ENCODE results near the gene EML2. TPM values are rescaled to one million over a fixed set of nuclear protein-coding genes. Genes with fewer than 3 reads are reported as not detected.
"Not testable (repeated sequence)": the region's sequence is repeated elsewhere in the genome, so short reads cannot be mapped to it uniquely, and the experiment has no call there.

The EML2 gene
- 105 and 110 TPM in 2 replicates for total RNA-seq

DNA sequence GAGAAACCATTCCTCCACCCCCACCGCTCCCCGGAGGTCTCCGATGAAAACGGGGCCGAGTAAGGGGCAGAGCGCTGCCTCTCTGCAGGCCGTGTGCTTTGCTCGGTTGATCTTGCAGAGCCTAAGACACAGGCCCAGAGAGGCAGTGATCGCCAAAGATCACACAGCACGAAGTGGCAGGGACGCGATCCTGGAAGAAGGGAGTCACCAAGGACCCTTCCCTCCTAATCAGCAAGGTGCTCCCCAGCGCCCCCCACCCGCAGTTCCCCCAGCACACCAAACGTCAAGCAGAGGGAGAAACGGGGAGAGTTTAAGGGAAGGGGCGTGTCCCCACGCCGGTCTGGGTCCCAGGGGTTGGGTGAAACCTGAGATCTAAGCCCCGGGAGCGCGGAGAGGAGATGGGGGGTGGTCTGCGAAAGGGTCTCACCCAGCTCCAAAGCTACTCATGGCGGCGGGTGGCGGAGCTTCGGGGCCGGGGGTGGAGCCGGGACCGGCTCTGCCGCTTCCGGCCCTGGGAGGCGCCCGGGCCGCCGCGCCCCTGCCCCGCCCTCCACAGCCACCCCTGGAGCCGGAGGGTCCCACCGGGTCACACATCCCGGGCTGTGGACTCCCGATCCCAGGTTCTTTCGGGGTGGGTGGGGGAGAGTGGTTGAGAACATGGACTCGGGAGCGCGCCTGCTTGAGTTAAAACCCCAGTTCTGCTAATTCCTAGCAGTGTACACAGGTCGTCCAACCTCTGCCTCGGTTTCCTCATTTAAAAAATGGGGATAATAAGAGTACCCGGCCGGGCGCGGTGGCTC lies at the start of gene EML2:
EML2 (minus strand) TSS at position 468 of the 800 bp plus-strand sequence; CDS start at position 447, 21 bp downstream.
- intact Hi-C loops (cut with micrococcal nuclease) = loop anchor here (2.0 kb wide), 1 partner anchor 22 kb away; no protein-coding TSS in a partner anchor

DNA sequence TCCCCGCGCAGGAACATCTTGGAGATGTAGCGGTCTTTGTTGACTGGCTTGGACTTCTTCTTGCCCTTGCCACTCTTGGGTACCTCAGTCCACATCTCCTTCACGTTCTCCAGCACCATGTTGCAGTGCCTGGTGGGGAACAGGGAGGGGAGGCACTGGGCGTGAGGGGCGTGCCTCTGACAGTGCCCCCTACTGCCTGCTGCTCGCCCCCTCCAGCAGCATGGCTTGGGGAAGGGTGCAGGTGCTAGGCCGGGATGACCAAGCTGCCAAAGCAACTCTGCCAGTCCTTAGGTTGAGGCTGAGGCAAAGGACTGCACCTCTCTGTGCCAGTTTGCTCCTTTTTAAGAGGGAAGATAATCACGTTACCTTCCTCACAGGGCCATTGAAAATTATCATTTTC lies 48.4 kb upstream of the EML2 start:
- intact Hi-C loops (cut with micrococcal nuclease) = no loop called here

DNA sequence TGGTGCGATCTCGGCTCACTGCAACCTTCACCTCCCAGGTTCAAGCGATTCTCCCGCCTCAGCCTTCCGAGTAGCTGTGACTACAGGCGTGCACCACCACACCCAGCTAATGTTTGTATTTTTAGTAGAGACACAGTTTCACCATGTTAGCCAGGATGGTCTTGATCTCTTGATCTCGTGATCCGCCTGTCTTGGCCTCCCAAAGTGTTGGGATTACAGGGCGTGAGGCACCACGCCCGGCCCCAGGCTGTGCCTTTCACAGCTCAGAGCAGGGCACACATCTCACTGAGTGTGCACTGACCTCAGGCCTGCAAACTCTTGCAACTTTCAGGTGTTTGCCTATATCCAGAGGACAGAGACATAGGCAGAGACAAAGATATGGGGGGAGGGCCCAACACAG lies 45.8 kb upstream of the EML2 start:
- intact Hi-C loops (cut with micrococcal nuclease) = not testable (repeated sequence)

DNA sequence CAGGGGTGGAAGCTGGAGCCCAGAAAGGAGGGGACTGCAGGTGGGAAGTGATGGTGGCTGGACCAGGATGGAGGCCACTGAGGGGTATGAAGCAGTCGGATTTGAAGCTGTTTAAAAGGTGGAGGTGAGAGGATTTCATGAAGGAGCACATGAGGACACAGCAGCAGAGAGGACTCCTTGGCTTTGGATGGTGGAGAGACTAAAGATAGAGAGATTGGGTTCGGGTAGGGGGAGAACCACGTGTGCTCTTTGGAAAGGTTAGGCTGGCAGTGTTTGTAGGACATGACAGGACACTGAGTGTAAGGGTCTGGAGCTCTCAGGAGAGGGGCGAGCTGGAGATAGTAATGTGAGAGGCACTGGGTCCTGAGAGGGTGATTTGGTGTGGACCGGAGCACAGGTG lies 43.7 kb upstream of the EML2 start:
- intact Hi-C loops (cut with micrococcal nuclease) = loop anchor here (5.0 kb wide), 1 partner anchor 41 kb away; no protein-coding TSS in a partner anchor

- intact Hi-C loops (cut with micrococcal nuclease) = loop anchor here (5.0 kb wide), 1 partner anchor 40 kb away; no protein-coding TSS in a partner anchor
Measured at GRCh38 chr19:45682117-45682516, 42.9 kb upstream of the EML2 start.

DNA sequence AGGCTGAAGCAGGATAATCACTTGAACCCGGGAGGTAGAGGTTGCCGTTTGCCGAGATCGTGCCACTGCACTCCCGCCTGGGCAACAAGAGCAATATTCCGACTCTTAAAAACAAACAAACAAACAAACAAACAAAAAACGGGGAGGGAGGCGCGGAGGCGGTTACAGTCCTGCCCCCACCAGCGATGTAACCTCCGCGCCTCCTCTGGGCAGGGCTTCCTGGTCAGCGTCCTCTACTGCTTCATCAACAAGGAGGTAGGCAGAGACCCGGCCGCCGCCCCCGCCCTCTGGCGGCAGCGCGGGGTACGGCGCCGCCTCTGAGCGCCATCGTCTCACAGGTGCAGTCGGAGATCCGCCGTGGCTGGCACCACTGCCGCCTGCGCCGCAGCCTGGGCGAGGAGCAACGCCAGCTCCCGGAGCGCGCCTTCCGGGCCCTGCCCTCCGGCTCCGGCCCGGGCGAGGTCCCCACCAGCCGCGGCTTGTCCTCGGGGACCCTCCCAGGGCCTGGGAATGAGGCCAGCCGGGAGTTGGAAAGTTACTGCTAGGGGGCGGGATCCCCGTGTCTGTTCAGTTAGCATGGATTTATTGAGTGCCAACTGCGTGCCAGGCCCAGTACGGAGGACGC lies 42.3 kb upstream of the EML2 start:
- intact Hi-C loops (cut with micrococcal nuclease) = loop anchor here (1.0 to 5.0 kb wide), 3 partner anchors 11 to 74 kb away; partner anchors contain the start of gene QPCTL

- intact Hi-C loops (cut with micrococcal nuclease) = no loop called here
Measured at GRCh38 chr19:45677351-45678230, 38.4 kb upstream of the EML2 start.

DNA sequence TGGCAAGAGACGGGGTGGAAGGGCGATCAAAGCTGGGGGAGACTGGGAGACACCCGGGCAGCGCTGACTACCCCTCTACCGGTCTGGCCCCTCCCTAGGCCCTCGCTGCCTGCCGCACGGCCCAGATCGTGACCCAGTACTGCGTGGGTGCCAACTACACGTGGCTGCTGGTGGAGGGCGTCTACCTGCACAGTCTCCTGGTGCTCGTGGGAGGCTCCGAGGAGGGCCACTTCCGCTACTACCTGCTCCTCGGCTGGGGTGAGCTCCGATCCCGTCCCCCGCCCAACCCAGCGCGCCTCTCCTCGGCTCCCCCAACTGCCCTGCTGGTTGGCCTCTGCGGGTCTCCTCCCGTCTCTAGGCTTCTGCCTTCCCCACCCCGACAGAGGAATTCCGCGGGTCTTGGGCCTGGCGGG lies 37.7 kb upstream of the EML2 start:
- intact Hi-C loops (cut with micrococcal nuclease) = no loop called here

DNA sequence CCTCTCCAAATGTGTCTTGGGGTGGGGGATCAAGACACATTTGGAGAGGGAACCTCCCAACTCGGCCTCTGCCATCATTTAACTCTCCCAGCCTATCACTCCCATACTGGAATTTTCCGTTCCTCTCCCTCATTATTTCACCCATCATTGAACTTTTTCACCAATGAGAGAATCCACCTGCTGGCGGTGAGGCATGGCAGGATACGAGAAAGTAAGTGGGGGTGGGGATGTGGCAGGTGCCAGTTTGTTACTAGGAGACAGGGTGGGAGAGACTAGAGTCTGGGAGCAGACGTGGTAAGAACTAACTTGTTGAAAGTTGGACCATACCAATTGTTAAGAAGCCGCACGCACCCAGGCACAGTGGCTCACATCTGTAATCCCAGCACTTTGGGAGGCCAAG lies 35.7 kb upstream of the EML2 start:
- intact Hi-C loops (cut with micrococcal nuclease) = no loop called here

DNA sequence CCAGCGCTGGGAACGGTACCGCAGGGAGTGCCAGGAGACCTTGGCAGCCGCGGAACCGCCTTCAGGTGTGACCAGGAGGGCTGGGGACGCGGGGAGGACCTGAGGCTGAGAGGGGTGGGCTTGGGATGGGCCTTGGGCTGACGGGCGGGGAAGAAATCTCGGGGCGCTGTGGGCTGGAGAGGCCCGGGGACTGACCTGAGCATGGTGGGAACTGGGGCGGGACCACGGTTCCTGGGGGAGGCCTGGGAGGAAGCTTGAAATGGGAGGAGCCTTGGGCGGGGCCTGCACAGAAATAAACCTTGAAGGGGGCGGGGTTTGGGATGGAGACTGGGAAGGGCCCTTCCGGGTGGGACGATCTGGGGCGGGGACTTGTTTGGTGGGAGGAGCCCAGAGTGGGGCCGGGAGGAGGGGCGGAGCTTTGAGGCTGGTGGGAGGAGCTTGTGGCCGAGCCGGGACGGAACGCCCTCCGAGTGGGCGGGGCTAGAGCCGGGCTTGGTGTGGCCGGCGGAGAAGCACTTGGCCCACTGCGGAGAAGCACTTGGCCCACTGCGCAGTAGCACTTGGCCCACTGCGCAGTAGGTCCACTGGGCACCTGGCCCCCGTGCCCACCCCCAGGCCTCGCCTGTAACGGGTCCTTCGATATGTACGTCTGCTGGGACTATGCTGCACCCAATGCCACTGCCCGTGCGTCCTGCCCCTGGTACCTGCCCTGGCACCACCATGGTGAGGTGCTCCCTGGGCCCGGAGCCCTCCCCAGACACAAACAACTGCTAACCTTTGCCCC lies 31.7 kb upstream of the EML2 start:
- intact Hi-C loops (cut with micrococcal nuclease) = loop anchor here (2.0 kb wide), 1 partner anchor 22 kb away; the partner anchor contains the start of gene QPCTL

DNA sequence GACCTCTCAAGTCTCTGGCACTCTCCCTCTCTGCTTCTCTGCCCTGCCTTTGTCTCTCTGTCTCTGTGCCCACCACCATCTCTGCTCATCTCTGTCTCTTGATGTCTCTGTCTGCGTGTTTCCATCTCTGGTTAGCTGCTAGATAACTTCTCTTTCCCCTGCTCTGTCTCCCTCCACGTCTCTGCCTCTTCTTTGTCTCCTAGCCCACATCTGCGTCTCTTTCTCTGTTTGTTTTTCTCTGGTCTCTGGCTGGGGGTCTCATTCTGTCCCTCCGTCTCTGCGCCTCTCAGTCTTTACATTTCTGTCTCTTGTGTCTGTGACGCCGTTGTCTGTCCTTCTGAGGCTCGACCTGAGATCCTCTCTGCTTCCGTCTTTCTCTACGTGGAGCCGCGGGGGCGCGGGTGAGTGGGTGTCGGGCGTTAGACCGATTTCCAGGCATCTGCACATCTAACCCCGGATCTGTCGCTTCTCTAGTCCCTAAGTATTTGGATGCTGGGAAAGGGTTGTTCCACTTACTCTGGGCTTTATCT lies 29.2 kb upstream of the EML2 start:
- intact Hi-C loops (cut with micrococcal nuclease) = loop anchor here (2.0 kb wide), 1 partner anchor 26 kb away; no protein-coding TSS in a partner anchor

DNA sequence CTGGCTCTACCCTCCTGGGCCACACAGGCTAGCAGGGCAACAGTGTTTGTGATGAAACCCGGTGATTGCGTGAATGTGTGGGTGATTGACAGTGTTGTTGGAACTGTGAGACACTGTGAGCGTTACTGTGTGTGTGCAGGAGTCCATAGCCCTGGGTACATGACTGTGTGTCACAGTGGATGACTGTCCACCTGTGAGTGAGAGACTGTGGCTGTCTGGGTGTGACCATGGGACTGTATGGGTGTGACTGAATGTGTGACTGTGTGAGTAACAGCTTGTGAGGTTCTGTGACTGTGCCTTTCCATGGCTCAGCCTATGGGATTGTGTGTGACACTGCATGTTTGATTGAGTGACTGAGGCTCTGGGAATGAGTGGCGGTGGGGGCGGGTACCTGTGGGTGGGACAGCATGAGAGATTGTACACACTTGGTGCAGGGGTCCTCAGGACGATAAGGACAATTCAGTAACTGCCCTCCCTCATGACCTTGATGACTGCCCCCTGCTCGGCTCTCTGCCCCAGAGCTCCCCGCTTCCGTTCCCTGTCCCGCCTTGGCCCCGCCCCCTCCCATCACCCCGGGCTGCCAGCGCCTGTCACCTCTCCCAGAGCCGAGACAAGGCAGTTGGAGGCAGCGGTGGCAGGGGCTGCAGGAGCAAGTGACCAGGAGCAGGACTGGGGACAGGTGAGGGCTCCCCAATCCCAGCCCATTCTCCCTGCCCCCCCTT lies 28.6 kb upstream of the EML2 start, which contains the start of gene GIPR:
GIPR (plus strand) TSS at position 602 of the 722 bp plus-strand sequence. CDS start 1,300 bp downstream, outside the sequence.
- intact Hi-C loops (cut with micrococcal nuclease) = loop anchor here (2.0 kb wide), 1 partner anchor 25 kb away; no protein-coding TSS in a partner anchor

DNA sequence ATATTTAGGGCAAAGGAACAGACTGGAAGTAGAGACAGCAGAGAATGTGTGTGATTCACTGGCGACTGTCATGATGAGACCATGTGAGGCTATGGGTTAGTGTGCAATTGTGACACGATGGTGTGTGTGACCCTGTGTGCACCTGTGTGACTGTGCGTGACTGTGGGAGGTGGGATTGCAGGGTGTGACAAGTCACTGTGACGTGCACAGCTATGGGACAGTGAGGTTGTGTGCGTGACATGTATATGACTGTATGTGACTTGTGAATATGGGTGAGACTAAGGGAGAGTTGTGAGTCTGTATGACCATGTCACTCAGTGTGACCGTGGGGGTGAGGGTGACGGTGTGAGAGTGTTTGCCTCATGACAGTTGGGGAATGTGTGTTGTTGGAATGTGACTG lies 25.4 kb upstream of the EML2 start:
- intact Hi-C loops (cut with micrococcal nuclease) = no loop called here

GRCh38 chr19:45663800-45664199 lies 24.6 kb upstream of the EML2 start:
- intact Hi-C loops (cut with micrococcal nuclease) = no loop called here

GRCh38 chr19:45660636-45661035 lies 21.4 kb upstream of the EML2 start:
- intact Hi-C loops (cut with micrococcal nuclease) = no loop called here

- intact Hi-C loops (cut with micrococcal nuclease) = no loop called here
Measured at GRCh38 chr19:45659096-45659729, 20.0 kb upstream of the EML2 start.

- intact Hi-C loops (cut with micrococcal nuclease) = no loop called here
Measured at GRCh38 chr19:45657520-45658167, 18.4 kb upstream of the EML2 start.

DNA sequence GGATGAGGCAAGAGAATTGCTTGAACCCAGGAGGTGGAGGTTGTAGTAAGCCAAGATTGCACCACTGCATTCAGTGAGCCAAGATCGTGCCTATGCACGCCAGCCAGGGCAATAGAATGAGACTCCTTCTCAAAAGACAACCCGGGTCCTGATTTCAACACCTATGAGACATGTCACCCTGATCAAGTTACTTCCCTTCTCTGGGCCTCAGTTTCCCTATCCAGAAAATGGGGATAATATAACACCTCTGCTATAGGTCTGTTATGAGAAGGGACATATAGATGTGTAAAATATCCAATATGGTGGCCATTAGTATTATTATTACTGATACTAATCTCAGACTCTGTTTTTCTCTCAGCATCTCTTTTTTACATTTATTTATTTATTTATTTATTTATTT lies 15.9 kb upstream of the EML2 start:
- intact Hi-C loops (cut with micrococcal nuclease) = no loop called here

Measured in T-helper 2 cell treated with Interferon-gamma antibody and Interleukin-4, amounts not matched to agents 100 ng/mL and 5 ng/mL, for 36 hours (primary cell).